Tibial nerve (tissue), 4 donors: Measurements from ENCODE around the gene RIOK3.

Experiments used
- EP300 ChIP-seq, 2 donors: sonication (generic); formaldehyde crosslinking; IDR thresholded peaks; one replicate each; pipeline ENCODE4 v1.6.1; 2017; ENCODE audit warnings: antibody characterized with exemption in 2 of 2, mild to moderate bottlenecking in 1 of 2
- TF ChIP-seq, protein P1 (sequence below), 5 experiments: fragments of 200-600 bp in 3 of 5; fragments of 450-650 bp in 2 of 5; sonication (generic) in 3 of 5; IDR thresholded peaks; one replicate each; pipeline ENCODE4 v1.5.1; 2016 to 2019; ENCODE audit warnings: antibody characterized with exemption in 5 of 5, mild to moderate bottlenecking in 3 of 5, moderate library complexity in 2 of 5

DNA sequence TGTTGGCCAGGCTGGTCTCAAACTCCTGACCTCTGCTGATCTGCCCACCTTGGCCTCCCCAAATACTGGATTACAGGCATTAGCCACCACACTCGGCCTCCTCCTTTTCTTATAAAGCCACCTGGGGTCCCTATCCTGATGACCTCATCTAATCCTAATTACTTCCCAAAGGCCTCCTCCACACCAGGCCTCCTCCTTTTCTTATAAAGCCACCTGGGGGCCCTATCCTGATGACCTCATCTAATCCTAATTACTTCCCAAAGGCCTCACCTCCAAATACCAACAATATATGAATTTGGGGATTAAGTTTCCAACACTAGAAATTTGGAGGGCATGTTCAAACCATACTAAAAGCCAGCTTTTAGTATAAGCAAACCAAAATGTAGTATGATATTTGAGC is 40.6 kb downstream of the RIOK3 start:
- TF ChIP-seq, protein P1, sequence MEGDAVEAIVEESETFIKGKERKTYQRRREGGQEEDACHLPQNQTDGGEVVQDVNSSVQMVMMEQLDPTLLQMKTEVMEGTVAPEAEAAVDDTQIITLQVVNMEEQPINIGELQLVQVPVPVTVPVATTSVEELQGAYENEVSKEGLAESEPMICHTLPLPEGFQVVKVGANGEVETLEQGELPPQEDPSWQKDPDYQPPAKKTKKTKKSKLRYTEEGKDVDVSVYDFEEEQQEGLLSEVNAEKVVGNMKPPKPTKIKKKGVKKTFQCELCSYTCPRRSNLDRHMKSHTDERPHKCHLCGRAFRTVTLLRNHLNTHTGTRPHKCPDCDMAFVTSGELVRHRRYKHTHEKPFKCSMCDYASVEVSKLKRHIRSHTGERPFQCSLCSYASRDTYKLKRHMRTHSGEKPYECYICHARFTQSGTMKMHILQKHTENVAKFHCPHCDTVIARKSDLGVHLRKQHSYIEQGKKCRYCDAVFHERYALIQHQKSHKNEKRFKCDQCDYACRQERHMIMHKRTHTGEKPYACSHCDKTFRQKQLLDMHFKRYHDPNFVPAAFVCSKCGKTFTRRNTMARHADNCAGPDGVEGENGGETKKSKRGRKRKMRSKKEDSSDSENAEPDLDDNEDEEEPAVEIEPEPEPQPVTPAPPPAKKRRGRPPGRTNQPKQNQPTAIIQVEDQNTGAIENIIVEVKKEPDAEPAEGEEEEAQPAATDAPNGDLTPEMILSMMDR (IDR thresholded peaks at IDR 0.05) = no peak
- no peak for TF ChIP-seq EP300 (IDR thresholded peaks at IDR 0.05)
